HEK293 (cell line): ENCODE results near the gene STPG3.
A peak's percentile ranks its signal among the peaks of the same experiment; 100 is the strongest.

Experiments
- CTCF ChIA-PET: fragments of 350-600 bp; formaldehyde crosslinking; extraction: SDS; loops from one replicate; lab custom pipeline; 2021; ENCODE audit warnings: antibody characterized with exemption; lab: Yijun Ruan, JAX
- POLR2A ChIA-PET: fragments of 300-600 bp; formaldehyde crosslinking; extraction: SDS; loops from one replicate; lab custom pipeline; 2020; ENCODE audit warnings: antibody characterized with exemption, inconsistent platforms; lab: Yijun Ruan, JAX
- H3K27ac ChIP-seq: fragments of 200-500 bp; sonication (Bioruptor generic); 2 replicates; pipeline ENCODE4 v1.5.1; 2014; ENCODE audit warnings: low read depth, low read length, control low read depth, inconsistent platforms; ENCODE audit errors: extremely low read depth
- H3K36me3 ChIP-seq, 2 experiments: fragments of 200-500 bp in 1 of 2; sonication (Bioruptor generic) in 1 of 2; 1 replicate in 1 of 2; 2 replicates in 1 of 2; pipeline ENCODE4 v1.5.1; 2014 to 2017; ENCODE audit warnings: inconsistent platforms in 2 of 2, low read length in 2 of 2; ENCODE audit not compliant: control insufficient read depth in 2 of 2, insufficient read depth in 1 of 2
- H3K4me1 ChIP-seq: fragments of 200-500 bp; sonication (Bioruptor generic); 2 replicates; pipeline ENCODE4 v1.5.1; 2014; ENCODE audit warnings: mild to moderate bottlenecking, low read length, inconsistent platforms; ENCODE audit not compliant: control insufficient read depth, insufficient read depth
- H3K4me3 ChIP-seq: 2 replicates; pipeline ENCODE4 v1.5.1; 2011; ENCODE audit warnings: low read depth, mild to moderate bottlenecking, control low read depth, low read length, moderate library complexity
- H3K9me3 ChIP-seq: fragments of 200-500 bp; sonication (Bioruptor generic); 2 replicates; pipeline ENCODE4 v1.5.1; 2014; ENCODE audit warnings: low read depth, low read length, inconsistent platforms; ENCODE audit not compliant: control insufficient read depth, insufficient read depth
- GLIS1 ChIP-seq: fragments of 450-650 bp; formaldehyde crosslinking; IDR thresholded peaks from 2 replicates; pipeline ENCODE4 v1.5.1; 2016; ENCODE audit warnings: missing biosample characterization, missing genetic modification characterization
- KLF1 ChIP-seq: fragments of 450-650 bp; formaldehyde crosslinking; IDR thresholded peaks from 2 replicates; pipeline ENCODE4 v1.5.1; 2016; ENCODE audit warnings: missing biosample characterization, missing genetic modification characterization
- KLF9 ChIP-seq: fragments of 450-650 bp; formaldehyde crosslinking; IDR thresholded peaks from 2 replicates; pipeline ENCODE4 v1.5.1; 2016; ENCODE audit warnings: missing biosample characterization, missing genetic modification characterization, low read depth
- MYNN ChIP-seq: fragments of 450-650 bp; formaldehyde crosslinking; IDR thresholded peaks from 2 replicates; pipeline ENCODE4 v1.5.1; 2016; ENCODE audit warnings: missing biosample characterization, missing genetic modification characterization, borderline replicate concordance
- TRIM28 ChIP-seq: IDR thresholded peaks from 2 replicates; pipeline ENCODE4 v1.6.1; 2011; ENCODE audit warnings: low read length, control low read depth, borderline replicate concordance
- ZBTB8A ChIP-seq: fragments of 450-650 bp; formaldehyde crosslinking; IDR thresholded peaks from 2 replicates; pipeline ENCODE4 v1.5.1; 2016; ENCODE audit warnings: missing biosample characterization, missing genetic modification characterization
- ZNF677 ChIP-seq: fragments of 450-650 bp; IDR thresholded peaks from 2 replicates; pipeline ENCODE4 v1.5.0; 2018; ENCODE audit warnings: missing biosample characterization, mild to moderate bottlenecking, missing genetic modification characterization, moderate library complexity
- ZNF747 ChIP-seq: fragments of 450-650 bp; formaldehyde crosslinking; IDR thresholded peaks from 2 replicates; pipeline ENCODE4 v1.5.1; 2016; ENCODE audit warnings: missing biosample characterization, missing genetic modification characterization
- TF ChIP-seq, protein P1 (sequence below): fragments of 450-650 bp; formaldehyde crosslinking; IDR thresholded peaks from 2 replicates; pipeline ENCODE4 v1.5.1; 2016; ENCODE audit warnings: missing biosample characterization, missing genetic modification characterization
- TF ChIP-seq, protein P2 (sequence below): fragments of 450-650 bp; formaldehyde crosslinking; IDR thresholded peaks from 2 replicates; pipeline ENCODE4 v1.5.1; 2016; ENCODE audit warnings: missing biosample characterization, missing genetic modification characterization
- TF ChIP-seq, protein P3 (sequence below): fragments of 450-650 bp; formaldehyde crosslinking; IDR thresholded peaks from 2 replicates; pipeline ENCODE4 v1.5.1; 2017; ENCODE audit warnings: missing biosample characterization, missing genetic modification characterization
- TF ChIP-seq, protein P4 (sequence below): fragments of 450-650 bp; formaldehyde crosslinking; IDR thresholded peaks from 2 replicates; pipeline ENCODE4 v1.5.1; 2016; ENCODE audit warnings: missing biosample characterization, missing genetic modification characterization
- TF ChIP-seq, protein P5 (sequence below): fragments of 450-650 bp; formaldehyde crosslinking; IDR thresholded peaks from 2 replicates; pipeline ENCODE4 v1.5.1; 2016; ENCODE audit warnings: missing biosample characterization, missing genetic modification characterization, borderline replicate concordance
- TF ChIP-seq, protein P6 (sequence below): fragments of 450-650 bp; formaldehyde crosslinking; IDR thresholded peaks from 2 replicates; pipeline ENCODE4 v1.5.1; 2016; ENCODE audit warnings: missing biosample characterization, missing genetic modification characterization
- TF ChIP-seq, protein P7 (sequence below): fragments of 450-650 bp; formaldehyde crosslinking; IDR thresholded peaks from 2 replicates; pipeline ENCODE4 v1.5.1; 2016; ENCODE audit warnings: missing biosample characterization, missing genetic modification characterization, low read depth

The STPG3 gene

DNA sequence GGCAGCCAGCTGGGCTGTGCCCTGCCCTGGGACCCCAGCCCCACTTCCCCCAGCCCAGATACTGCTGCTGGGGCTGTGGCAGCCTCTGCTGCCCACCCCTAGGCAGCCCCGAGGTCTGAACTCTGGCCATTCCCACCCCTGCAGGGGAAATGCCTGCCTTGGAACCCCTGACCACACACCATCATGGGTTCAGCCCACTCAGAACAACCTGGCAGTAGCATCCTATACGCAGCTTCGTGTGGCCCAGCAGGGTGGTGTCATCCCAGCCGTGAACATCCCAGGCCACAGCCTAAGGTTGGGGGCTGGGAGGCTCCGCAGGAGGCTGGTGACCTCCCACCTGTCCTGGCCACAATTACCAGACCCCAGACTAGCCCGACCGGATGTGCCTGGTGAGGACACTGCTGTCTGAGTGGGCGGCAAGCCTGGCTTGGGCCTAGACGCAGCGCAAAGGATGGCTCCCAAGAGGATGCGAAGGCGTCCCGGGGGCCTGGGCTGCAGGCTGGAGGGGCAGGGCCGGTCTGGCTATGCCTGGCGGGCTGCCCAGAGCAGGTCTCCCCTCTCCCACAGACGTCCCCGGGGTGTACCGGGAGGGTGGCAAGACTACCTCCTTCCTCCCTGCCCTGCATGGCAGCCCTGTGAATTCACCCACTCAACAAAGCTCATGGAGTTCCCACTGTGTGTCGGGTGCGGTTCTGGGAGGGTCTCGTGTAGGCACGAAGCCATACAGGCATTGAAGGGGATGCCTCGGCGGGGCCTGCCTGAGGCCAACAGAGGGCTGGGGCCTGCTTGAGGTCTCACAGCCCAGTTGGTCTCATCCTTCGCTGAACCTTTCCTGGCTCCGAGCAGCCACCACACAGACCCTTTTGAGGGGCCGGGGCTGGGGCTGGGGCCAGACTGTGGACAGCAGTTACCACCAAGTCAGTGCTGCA, 21.9 kb upstream of the STPG3 start (continued):
- TF ChIP-seq ZNF747 (tag by site-specific recombination) (no peak), ZNF677 (tag by site-specific recombination) (no peak), TRIM28 (no peak)
- TF ChIP-seq, protein P1, sequence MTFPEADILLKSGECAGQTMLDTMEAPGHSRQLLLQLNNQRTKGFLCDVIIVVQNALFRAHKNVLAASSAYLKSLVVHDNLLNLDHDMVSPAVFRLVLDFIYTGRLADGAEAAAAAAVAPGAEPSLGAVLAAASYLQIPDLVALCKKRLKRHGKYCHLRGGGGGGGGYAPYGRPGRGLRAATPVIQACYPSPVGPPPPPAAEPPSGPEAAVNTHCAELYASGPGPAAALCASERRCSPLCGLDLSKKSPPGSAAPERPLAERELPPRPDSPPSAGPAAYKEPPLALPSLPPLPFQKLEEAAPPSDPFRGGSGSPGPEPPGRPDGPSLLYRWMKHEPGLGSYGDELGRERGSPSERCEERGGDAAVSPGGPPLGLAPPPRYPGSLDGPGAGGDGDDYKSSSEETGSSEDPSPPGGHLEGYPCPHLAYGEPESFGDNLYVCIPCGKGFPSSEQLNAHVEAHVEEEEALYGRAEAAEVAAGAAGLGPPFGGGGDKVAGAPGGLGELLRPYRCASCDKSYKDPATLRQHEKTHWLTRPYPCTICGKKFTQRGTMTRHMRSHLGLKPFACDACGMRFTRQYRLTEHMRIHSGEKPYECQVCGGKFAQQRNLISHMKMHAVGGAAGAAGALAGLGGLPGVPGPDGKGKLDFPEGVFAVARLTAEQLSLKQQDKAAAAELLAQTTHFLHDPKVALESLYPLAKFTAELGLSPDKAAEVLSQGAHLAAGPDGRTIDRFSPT (tag by site-specific recombination): 0 out of 2 replicates have a peak, but pooled peaks have one; percentile 10

DNA sequence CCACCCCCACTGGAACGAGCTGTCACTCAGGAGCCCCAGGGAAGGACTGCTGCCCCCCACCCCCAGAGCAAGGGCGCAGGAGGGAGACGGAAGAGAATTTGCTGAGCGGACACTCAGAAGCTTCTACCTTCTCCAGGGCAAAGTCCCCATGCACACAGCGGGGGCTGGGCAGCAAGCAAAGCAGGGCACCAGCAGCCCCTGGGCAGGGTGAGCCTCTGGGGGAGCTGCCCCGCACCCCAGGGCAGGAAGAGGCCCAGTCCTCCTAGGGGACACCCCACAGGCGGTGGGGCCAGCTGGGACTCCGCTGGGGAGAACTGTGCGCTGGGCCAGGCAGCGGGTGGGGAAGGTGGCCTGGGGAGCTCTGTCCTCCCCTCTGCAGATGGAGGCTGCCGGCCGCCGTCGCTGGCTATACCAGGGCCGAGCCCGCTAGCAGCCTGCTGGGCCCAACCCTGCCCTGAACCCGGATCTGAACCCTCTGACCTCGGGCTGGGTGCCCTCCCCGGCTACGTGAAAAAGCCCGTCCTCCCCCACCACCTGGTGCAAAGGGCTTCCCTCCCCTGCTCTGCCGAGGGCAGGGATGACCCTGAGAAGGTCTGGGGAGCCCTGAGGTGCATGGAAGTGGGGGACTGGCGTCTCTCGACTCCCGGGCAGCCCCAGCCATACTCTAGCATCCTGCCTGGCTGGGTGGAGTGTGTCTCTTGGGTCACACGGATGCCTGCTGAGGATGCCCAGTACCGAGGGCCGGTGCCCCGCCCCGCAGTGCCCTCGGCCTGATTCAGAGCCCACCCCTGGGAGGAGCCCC, 21.0 kb upstream of the STPG3 start:
- Histone ChIP-seq H3K4me1 (no peaks in the 10 kb centered on the region), H3K36me3 (no peaks in the 10 kb centered on the region), H3K27ac (no peak overlapping the region), H3K9me3 (no peaks in the 10 kb centered on the region), H3K4me3 (no peak overlapping the region)
- CTCF ChIA-PET: interaction anchor here (0.6 to 5.6 kb wide), 7 partner anchors 50 to 332 kb away, joined by 3 to 69 read pairs (median 3); partner anchors contain the start of gene NPDC1
- POLR2A ChIA-PET: interaction anchor here (0.6 to 17.2 kb wide), 6 partner anchors 11 to 160 kb away, joined by 3 to 304 read pairs (median 8); partner anchors contain the start of genes NDOR1, SAPCD2, SSNA1 and TMEM203
- TF ChIP-seq KLF9 (tag by site-specific recombination) (no peak), KLF1 (tag by site-specific recombination) (peak; percentile 44), GLIS1 (tag by site-specific recombination) (peak; percentile 67), MYNN (no peak), ZBTB8A (0 out of 2 replicates have a peak, but pooled peaks have one; percentile 29)
- TF ChIP-seq, protein P2, sequence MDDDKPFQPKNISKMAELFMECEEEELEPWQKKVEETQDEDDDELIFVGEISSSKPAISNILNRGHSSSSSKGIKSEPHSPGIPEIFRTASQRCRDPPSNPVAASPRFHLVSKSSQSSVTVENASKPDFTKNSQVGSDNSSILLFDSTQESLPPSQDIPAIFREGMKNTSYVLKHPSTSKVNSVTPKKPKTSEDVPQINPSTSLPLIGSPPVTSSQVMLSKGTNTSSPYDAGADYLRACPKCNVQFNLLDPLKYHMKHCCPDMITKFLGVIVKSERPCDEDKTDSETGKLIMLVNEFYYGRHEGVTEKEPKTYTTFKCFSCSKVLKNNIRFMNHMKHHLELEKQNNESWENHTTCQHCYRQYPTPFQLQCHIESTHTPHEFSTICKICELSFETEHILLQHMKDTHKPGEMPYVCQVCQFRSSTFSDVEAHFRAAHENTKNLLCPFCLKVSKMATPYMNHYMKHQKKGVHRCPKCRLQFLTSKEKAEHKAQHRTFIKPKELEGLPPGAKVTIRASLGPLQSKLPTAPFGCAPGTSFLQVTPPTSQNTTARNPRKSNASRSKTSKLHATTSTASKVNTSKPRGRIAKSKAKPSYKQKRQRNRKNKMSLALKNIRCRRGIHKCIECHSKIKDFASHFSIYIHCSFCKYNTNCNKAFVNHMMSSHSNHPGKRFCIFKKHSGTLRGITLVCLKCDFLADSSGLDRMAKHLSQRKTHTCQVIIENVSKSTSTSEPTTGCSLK (tag by site-specific recombination): no peak
- TF ChIP-seq, protein P3, sequence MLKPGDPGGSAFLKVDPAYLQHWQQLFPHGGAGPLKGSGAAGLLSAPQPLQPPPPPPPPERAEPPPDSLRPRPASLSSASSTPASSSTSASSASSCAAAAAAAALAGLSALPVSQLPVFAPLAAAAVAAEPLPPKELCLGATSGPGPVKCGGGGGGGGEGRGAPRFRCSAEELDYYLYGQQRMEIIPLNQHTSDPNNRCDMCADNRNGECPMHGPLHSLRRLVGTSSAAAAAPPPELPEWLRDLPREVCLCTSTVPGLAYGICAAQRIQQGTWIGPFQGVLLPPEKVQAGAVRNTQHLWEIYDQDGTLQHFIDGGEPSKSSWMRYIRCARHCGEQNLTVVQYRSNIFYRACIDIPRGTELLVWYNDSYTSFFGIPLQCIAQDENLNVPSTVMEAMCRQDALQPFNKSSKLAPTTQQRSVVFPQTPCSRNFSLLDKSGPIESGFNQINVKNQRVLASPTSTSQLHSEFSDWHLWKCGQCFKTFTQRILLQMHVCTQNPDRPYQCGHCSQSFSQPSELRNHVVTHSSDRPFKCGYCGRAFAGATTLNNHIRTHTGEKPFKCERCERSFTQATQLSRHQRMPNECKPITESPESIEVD (tag by site-specific recombination): no peak
- TF ChIP-seq, protein P4, sequence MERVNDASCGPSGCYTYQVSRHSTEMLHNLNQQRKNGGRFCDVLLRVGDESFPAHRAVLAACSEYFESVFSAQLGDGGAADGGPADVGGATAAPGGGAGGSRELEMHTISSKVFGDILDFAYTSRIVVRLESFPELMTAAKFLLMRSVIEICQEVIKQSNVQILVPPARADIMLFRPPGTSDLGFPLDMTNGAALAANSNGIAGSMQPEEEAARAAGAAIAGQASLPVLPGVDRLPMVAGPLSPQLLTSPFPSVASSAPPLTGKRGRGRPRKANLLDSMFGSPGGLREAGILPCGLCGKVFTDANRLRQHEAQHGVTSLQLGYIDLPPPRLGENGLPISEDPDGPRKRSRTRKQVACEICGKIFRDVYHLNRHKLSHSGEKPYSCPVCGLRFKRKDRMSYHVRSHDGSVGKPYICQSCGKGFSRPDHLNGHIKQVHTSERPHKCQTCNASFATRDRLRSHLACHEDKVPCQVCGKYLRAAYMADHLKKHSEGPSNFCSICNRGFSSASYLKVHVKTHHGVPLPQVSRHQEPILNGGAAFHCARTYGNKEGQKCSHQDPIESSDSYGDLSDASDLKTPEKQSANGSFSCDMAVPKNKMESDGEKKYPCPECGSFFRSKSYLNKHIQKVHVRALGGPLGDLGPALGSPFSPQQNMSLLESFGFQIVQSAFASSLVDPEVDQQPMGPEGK (tag by site-specific recombination): peak; percentile 19; the same call in 1 of the 2 replicates
- TF ChIP-seq, protein P5, sequence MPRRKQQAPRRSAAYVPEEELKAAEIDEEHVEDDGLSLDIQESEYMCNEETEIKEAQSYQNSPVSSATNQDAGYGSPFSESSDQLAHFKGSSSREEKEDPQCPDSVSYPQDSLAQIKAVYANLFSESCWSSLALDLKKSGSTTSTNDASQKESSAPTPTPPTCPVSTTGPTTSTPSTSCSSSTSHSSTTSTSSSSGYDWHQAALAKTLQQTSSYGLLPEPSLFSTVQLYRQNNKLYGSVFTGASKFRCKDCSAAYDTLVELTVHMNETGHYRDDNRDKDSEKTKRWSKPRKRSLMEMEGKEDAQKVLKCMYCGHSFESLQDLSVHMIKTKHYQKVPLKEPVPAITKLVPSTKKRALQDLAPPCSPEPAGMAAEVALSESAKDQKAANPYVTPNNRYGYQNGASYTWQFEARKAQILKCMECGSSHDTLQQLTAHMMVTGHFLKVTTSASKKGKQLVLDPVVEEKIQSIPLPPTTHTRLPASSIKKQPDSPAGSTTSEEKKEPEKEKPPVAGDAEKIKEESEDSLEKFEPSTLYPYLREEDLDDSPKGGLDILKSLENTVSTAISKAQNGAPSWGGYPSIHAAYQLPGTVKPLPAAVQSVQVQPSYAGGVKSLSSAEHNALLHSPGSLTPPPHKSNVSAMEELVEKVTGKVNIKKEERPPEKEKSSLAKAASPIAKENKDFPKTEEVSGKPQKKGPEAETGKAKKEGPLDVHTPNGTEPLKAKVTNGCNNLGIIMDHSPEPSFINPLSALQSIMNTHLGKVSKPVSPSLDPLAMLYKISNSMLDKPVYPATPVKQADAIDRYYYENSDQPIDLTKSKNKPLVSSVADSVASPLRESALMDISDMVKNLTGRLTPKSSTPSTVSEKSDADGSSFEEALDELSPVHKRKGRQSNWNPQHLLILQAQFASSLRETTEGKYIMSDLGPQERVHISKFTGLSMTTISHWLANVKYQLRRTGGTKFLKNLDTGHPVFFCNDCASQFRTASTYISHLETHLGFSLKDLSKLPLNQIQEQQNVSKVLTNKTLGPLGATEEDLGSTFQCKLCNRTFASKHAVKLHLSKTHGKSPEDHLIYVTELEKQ: no peak
- TF ChIP-seq, protein P6, sequence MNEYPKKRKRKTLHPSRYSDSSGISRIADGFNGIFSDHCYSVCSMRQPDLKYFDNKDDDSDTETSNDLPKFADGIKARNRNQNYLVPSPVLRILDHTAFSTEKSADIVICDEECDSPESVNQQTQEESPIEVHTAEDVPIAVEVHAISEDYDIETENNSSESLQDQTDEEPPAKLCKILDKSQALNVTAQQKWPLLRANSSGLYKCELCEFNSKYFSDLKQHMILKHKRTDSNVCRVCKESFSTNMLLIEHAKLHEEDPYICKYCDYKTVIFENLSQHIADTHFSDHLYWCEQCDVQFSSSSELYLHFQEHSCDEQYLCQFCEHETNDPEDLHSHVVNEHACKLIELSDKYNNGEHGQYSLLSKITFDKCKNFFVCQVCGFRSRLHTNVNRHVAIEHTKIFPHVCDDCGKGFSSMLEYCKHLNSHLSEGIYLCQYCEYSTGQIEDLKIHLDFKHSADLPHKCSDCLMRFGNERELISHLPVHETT (tag by site-specific recombination): no peak
- TF ChIP-seq, protein P7, sequence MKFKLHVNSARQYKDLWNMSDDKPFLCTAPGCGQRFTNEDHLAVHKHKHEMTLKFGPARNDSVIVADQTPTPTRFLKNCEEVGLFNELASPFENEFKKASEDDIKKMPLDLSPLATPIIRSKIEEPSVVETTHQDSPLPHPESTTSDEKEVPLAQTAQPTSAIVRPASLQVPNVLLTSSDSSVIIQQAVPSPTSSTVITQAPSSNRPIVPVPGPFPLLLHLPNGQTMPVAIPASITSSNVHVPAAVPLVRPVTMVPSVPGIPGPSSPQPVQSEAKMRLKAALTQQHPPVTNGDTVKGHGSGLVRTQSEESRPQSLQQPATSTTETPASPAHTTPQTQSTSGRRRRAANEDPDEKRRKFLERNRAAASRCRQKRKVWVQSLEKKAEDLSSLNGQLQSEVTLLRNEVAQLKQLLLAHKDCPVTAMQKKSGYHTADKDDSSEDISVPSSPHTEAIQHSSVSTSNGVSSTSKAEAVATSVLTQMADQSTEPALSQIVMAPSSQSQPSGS: no peak
